Measurements from ENCODE around the gene SRGAP1.

SRGAP1 gene

GRCh38 chr12:64025174-64025958 lies 180.9 kb downstream of the SRGAP1 start:
- H2AFZ ChIP-seq (ENCODE audit: low read depth, low read length) = no peak overlapping the region
- no peaks in the 10 kb centered on the region for H3K4me1 ChIP-seq (ENCODE audit: insufficient read depth, low read length)
- no peak for DNase-seq
- no peak for TF ChIP-seq CTCF (IDR thresholded peaks at IDR 0.05; ENCODE audit: borderline replicate concordance, extremely low read depth, low read length, poor library complexity, severe bottlenecking)
- TF ChIP-seq EZH2 (IDR thresholded peaks at IDR 0.05; ENCODE audit: borderline replicate concordance, low read depth, low read length, severe bottlenecking) = no peak
- H3K4me2 ChIP-seq (ENCODE audit: insufficient read depth, low read length) = no peak overlapping the region
- peaks cover 6% of the 10 kb centered on the region for H3K27me3 ChIP-seq (ENCODE audit: insufficient read depth, low read length, poor library complexity)
- no peaks in the 10 kb centered on the region for H4K20me1 ChIP-seq (ENCODE audit: insufficient read depth, low read length)
- no peak overlapping the region for H3K27ac ChIP-seq (ENCODE audit: low read length)
- H3K9me3 ChIP-seq (ENCODE audit: insufficient read depth, low read length, severe bottlenecking) = no peaks in the 10 kb centered on the region
- no peak overlapping the region for H3K4me3 ChIP-seq (ENCODE audit: low read depth in 1 of 2, low read length in 2 of 2)
- H3K79me2 ChIP-seq (ENCODE audit: insufficient read depth, low read length) = no peaks in the 10 kb centered on the region
- no peak overlapping the region for H3K9ac ChIP-seq (ENCODE audit: low read depth, low read length)
- ATAC-seq (ENCODE audit: insufficient read depth, low read depth) = no peak
- no peaks in the 10 kb centered on the region for H3K36me3 ChIP-seq (ENCODE audit: insufficient read depth, low read length)

- Histone ChIP-seq H2AFZ (ENCODE audit: low read depth, low read length) (no peak overlapping the region), H3K4me3 (ENCODE audit: low read depth in 1 of 2, low read length in 2 of 2) (no peak overlapping the region), H3K4me1 (ENCODE audit: insufficient read depth, low read length) (no peaks in the 10 kb centered on the region), H3K4me2 (ENCODE audit: insufficient read depth, low read length) (no peak overlapping the region), H3K9me3 (ENCODE audit: insufficient read depth, low read length, severe bottlenecking) (peaks cover 6% of the 10 kb centered on the region), H3K27ac (ENCODE audit: low read length) (no peak overlapping the region), H3K27me3 (ENCODE audit: insufficient read depth, low read length, poor library complexity) (peaks cover 6% of the 10 kb centered on the region), H3K36me3 (ENCODE audit: insufficient read depth, low read length) (no peaks in the 10 kb centered on the region), H3K79me2 (ENCODE audit: insufficient read depth, low read length) (no peaks in the 10 kb centered on the region), H4K20me1 (ENCODE audit: insufficient read depth, low read length) (no peaks in the 10 kb centered on the region), H3K9ac (ENCODE audit: low read depth, low read length) (no peak overlapping the region)
- DNase-seq (no peak), ATAC-seq (ENCODE audit: insufficient read depth, low read depth) (no peak)
- TF ChIP-seq CTCF (IDR thresholded peaks at IDR 0.05; ENCODE audit: borderline replicate concordance, extremely low read depth, low read length, poor library complexity, severe bottlenecking) (no peak), EZH2 (IDR thresholded peaks at IDR 0.05; ENCODE audit: borderline replicate concordance, low read depth, low read length, severe bottlenecking) (no peak)
These were observed 182.8 kb downstream of the SRGAP1 start for GRCh38 chr12:64027311-64027710.

GRCh38 chr12:64028541-64028940 lies 184.0 kb downstream of the SRGAP1 start:
- Histone ChIP-seq H3K36me3 (ENCODE audit: insufficient read depth, low read length) (no peaks in the 10 kb centered on the region), H3K4me1 (ENCODE audit: insufficient read depth, low read length) (no peaks in the 10 kb centered on the region), H3K4me2 (ENCODE audit: insufficient read depth, low read length) (no peak overlapping the region), H2AFZ (ENCODE audit: low read depth, low read length) (no peak overlapping the region), H3K9ac (ENCODE audit: low read depth, low read length) (no peak overlapping the region), H3K27me3 (ENCODE audit: insufficient read depth, low read length, poor library complexity) (peaks cover 3% of the 10 kb centered on the region), H3K27ac (ENCODE audit: low read length) (no peak overlapping the region), H4K20me1 (ENCODE audit: insufficient read depth, low read length) (no peaks in the 10 kb centered on the region), H3K4me3 (ENCODE audit: low read depth in 1 of 2, low read length in 2 of 2) (no peak overlapping the region), H3K79me2 (ENCODE audit: insufficient read depth, low read length) (no peaks in the 10 kb centered on the region), H3K9me3 (ENCODE audit: insufficient read depth, low read length, severe bottlenecking) (peaks cover 7% of the 10 kb centered on the region)
- ATAC-seq (ENCODE audit: insufficient read depth, low read depth) (no peak), DNase-seq (no peak)
- no peak for TF ChIP-seq CTCF (IDR thresholded peaks at IDR 0.05; ENCODE audit: borderline replicate concordance, extremely low read depth, low read length, poor library complexity, severe bottlenecking)
- no peak for TF ChIP-seq EZH2 (IDR thresholded peaks at IDR 0.05; ENCODE audit: borderline replicate concordance, low read depth, low read length, severe bottlenecking)

All from DND-41 (cell line).